H1 (cell line): ENCODE data around the gene ALOX12. TPM values are rescaled to one million over a fixed set of nuclear protein-coding genes. Genes with fewer than 3 reads are reported as not detected.

Experiments used
- CBX5 ChIP-seq: fragments of 300-800, 300-1000 bp; sonication (generic); IDR thresholded peaks from 2 replicates; pipeline ENCODE4 v1.7.1; 2016; ENCODE audit warnings: antibody characterized with exemption, low read length, low read depth
- HDAC2 ChIP-seq, 2 experiments: fragments of 300-600 bp in 1 of 2; sonication (generic) in 1 of 2; IDR thresholded peaks; 2 replicates each; pipeline ENCODE4 v1.6.1; 2011 to 2012; ENCODE audit warnings: low read depth in 2 of 2, low read length in 2 of 2, mild to moderate bottlenecking in 2 of 2, moderate library complexity in 2 of 2, borderline replicate concordance in 1 of 2, inconsistent platforms in 1 of 2
- JUND ChIP-seq: IDR thresholded peaks from 2 replicates; pipeline ENCODE4 v1.6.1; 2011; ENCODE audit warnings: mild to moderate bottlenecking, improper control_type of control experiment, low read length
- MAFK ChIP-seq: IDR thresholded peaks from 2 replicates; pipeline ENCODE4 v1.6.1; 2012; ENCODE audit warnings: low read depth, mild to moderate bottlenecking, improper control_type of control experiment, low read length
- MAX ChIP-seq: IDR thresholded peaks from 2 replicates; pipeline ENCODE4 v1.6.1; 2012; ENCODE audit warnings: inconsistent platforms
- NANOG ChIP-seq: IDR thresholded peaks from 2 replicates; pipeline ENCODE4 v1.6.1; 2011; ENCODE audit warnings: low read length, low read depth, mild to moderate bottlenecking, inconsistent platforms; ENCODE audit not compliant: insufficient read depth, poor library complexity, severe bottlenecking
- NRF1 ChIP-seq: IDR thresholded peaks from 2 replicates; pipeline ENCODE4 v1.6.1; 2011; ENCODE audit warnings: mild to moderate bottlenecking, low read depth, low read length, improper control_type of control experiment
- POLR2A ChIP-seq, 2 experiments: IDR thresholded peaks; 1 replicate in 1 of 2; 2 replicates in 1 of 2; pipeline ENCODE4 v1.6.1; 2011; ENCODE audit warnings: low read depth in 2 of 2, low read length in 2 of 2, mild to moderate bottlenecking in 2 of 2; ENCODE audit errors: control extremely low read depth in 1 of 2
- RNF2 ChIP-seq: fragments of 200-900, 300-1000 bp; sonication (generic); IDR thresholded peaks from 2 replicates; pipeline ENCODE4 v1.7.1; 2016; ENCODE audit warnings: borderline replicate concordance, low read depth, mild to moderate bottlenecking, antibody characterized with exemption, low read length; ENCODE audit not compliant: poor library complexity, severe bottlenecking; ENCODE audit errors: missing control alignments
- SIN3A ChIP-seq, 2 experiments: IDR thresholded peaks in 1 of 2; conservative IDR thresholded peaks in 1 of 2; 2 replicates each; pipeline ENCODE4 v1.6.1; 2011 to 2012; ENCODE audit warnings: low read length in 2 of 2, improper control_type of control experiment in 1 of 2, low read depth in 1 of 2, mild to moderate bottlenecking in 1 of 2
- SIRT6 ChIP-seq: IDR thresholded peaks from one replicate; pipeline ENCODE4 v1.7.1; 2012; ENCODE audit warnings: low read length, inconsistent platforms
- SIX5 ChIP-seq: IDR thresholded peaks from 2 replicates; pipeline ENCODE4 v1.6.1; 2011; ENCODE audit warnings: mild to moderate bottlenecking, low read depth, low read length
- SP4 ChIP-seq: IDR thresholded peaks from 2 replicates; pipeline ENCODE4 v1.6.1; 2012; ENCODE audit warnings: low read length, inconsistent platforms
- TEAD4 ChIP-seq: IDR thresholded peaks from 2 replicates; pipeline ENCODE4 v1.6.1; 2012; ENCODE audit warnings: low read depth, low read length, inconsistent platforms, mixed read lengths
- ZNF274 ChIP-seq: IDR thresholded peaks from 2 replicates; pipeline ENCODE4 v1.7.0; 2012; ENCODE audit warnings: low read length, borderline replicate concordance; ENCODE audit errors: extremely low read depth
- polyA plus RNA-seq, 7 experiments: library from polyadenylated mRNA; depleted of rRNA in 3 of 7; stranded (reverse) in 5 of 7; unstranded in 2 of 7; fragments of >200 nt in 5 of 7; fragments of 200-250 nt in 2 of 7; gene quantifications; 1 replicate in 5 of 7; 2 replicates in 1 of 7; 4 replicates in 1 of 7; pipeline versions ENCODE4 v1.2.1 to v1.2.3, GENCODE V29; 2011 to 2013; ENCODE audit warnings: missing spikeins in 2 of 7, mixed read lengths in 2 of 7
- total RNA-seq: library from RNA; stranded (reverse); fragmentation: NEBNext Ultra II Directional; extraction: Animal tissue kit (Norgen Biotek cat#: 25700); gene quantifications from 2 replicates; pipeline ENCODE4 v1.2.1, GENCODE V29; 2021

The ALOX12 gene
- total and polyA plus RNA-seq, 2 of the 8 experiments (the other 6 are each of a cell fraction or from before 2014, with no cell fraction given) = 1.4 to 2.0 TPM

GRCh38 chr17:7043497-7044198 lies 47.8 kb downstream of the ALOX12 start, which contains the start of gene SLC16A11 (continued):
- TF ChIP-seq NANOG (no peak), SIRT6 (no peak), MAX (peak; percentile 49; the same call in 1 of the 2 replicates), NRF1 (no peak), TEAD4 (no peak), SIN3A (conservative IDR thresholded peaks at IDR 0.05 in 1 of 2, IDR thresholded peaks at IDR 0.05 in 1 of 2; ENCODE audit: low read depth in 1 of 2, low read length in 2 of 2) (no peak), RNF2 (peak; percentile 32), ZNF274 (no peak), SIX5 (no peak), JUND (no peak), POLR2A (IDR thresholded peaks at IDR 0.05; ENCODE audit: control extremely low read depth in 1 of 2, low read depth in 2 of 2, low read length in 2 of 2) (no peak), CBX5 (no peak), HDAC2 (IDR thresholded peaks at IDR 0.05; ENCODE audit: borderline replicate concordance in 1 of 2, low read depth in 2 of 2, low read length in 2 of 2) (no peak), SP4 (no peak), MAFK (no peak)
- TF ChIP-seq, all 59 proteins: peak for 6
